ENCODE results near the gene SNX33. TPM values are rescaled to one million over a fixed set of nuclear protein-coding genes. Genes with fewer than 3 reads are reported as not detected.
"Not testable (repeated sequence)": the region's sequence is repeated elsewhere in the genome, so short reads cannot be mapped to it uniquely, and the experiment has no call there.

SNX33 gene
- polyA plus RNA-seq, 3 donors, result 18.0 to 21.8 (median 20.5) TPM

GRCh38 chr15:75705375-75705774 lies 57.7 kb downstream of the SNX33 start:
- DNase-seq (ENCODE audit: extremely low read depth in 1 of 11, low read depth in 9 of 11, low spot score in 4 of 11), result not testable (repeated sequence)

GRCh38 chr15:75705854-75706681 lies 58.4 kb downstream of the SNX33 start:
- DNase-seq (ENCODE audit: extremely low read depth in 1 of 11, low read depth in 9 of 11, low spot score in 4 of 11), result no peak

GRCh38 chr15:75706682-75706954 lies 58.9 kb downstream of the SNX33 start:
- DNase-seq (ENCODE audit: extremely low read depth in 1 of 11, low read depth in 9 of 11, low spot score in 4 of 11), result no peak

- DNase-seq (ENCODE audit: extremely low read depth in 1 of 11, low read depth in 9 of 11, low spot score in 4 of 11), result not testable (repeated sequence)
Observed at GRCh38 chr15:75709458-75709857, 61.7 kb downstream of the SNX33 start.

GRCh38 chr15:75710874-75711273 lies 63.2 kb downstream of the SNX33 start:
- DNase-seq (ENCODE audit: extremely low read depth in 1 of 11, low read depth in 9 of 11, low spot score in 4 of 11), result not testable (repeated sequence)

GRCh38 chr15:75711495-75711894 lies 63.8 kb downstream of the SNX33 start:
- DNase-seq (ENCODE audit: extremely low read depth in 1 of 11, low read depth in 9 of 11, low spot score in 4 of 11), result not testable (repeated sequence)

Other genes starting within 250 kb of the SNX33 start
- gene SIN3A, start 196.2 kb upstream of the SNX33 start, polyA plus RNA-seq (ENCODE audit: insufficient read length in 3 of 3), result 10 to 100 TPM; 53.7 to 63.0 (median 57.7) TPM
- gene PTPN9, start 68.6 kb upstream of the SNX33 start, polyA plus RNA-seq (ENCODE audit: insufficient read length in 3 of 3), result 10 to 100 TPM; 40.2 to 48.3 (median 46.9) TPM
- 10 to 100 TPM; 24.3 to 29.4 (median 27.8) TPM for gene SNUPN, start 22.2 kb upstream of the SNX33 start, polyA plus RNA-seq (ENCODE audit: insufficient read length in 3 of 3)
- 10 to 100 TPM; 49.1 to 58.0 (median 54.3) TPM for gene IMP3, start 7.7 kb upstream of the SNX33 start, polyA plus RNA-seq (ENCODE audit: insufficient read length in 3 of 3)
- 10 to 100 TPM in 1 of 3 donors, 1 to 10 TPM in 2; 7.3 to 11.1 (median 7.5) TPM for gene CSPG4, start 64.9 kb downstream of the SNX33 start, polyA plus RNA-seq (ENCODE audit: insufficient read length in 3 of 3)
- gene UBE2Q2, start 195.5 kb downstream of the SNX33 start, polyA plus RNA-seq (ENCODE audit: insufficient read length in 3 of 3), result 10 to 100 TPM; 45.6 to 54.0 (median 46.0) TPM